Suprapubic skin (tissue), 4 donors: ENCODE results near the gene RAP1A. TPM values are rescaled to one million over a fixed set of nuclear protein-coding genes. Genes with fewer than 3 reads are reported as not detected.
"Not testable (repeated sequence)": the region's sequence is repeated elsewhere in the genome, so short reads cannot be mapped to it uniquely, and the experiment has no call there.

Source experiments
- DNase-seq, 2 donors: peaks; one replicate each; pipeline ENCODE4 v3.0.0-alpha.2; 2019; ENCODE audit warnings: low spot score in 2 of 2
- H3K27ac ChIP-seq: fragments of 200-600 bp; sonication (generic); one replicate; pipeline ENCODE4 v1.5.1; 2019
- H3K27me3 ChIP-seq: fragments of 200-600 bp; sonication (generic); one replicate; pipeline ENCODE4 v1.5.1; 2019
- H3K36me3 ChIP-seq: fragments of 200-600 bp; sonication (generic); one replicate; pipeline ENCODE4 v1.5.1; 2019
- H3K4me1 ChIP-seq: fragments of 200-600 bp; sonication (generic); one replicate; pipeline ENCODE4 v1.5.1; 2019
- H3K4me3 ChIP-seq: fragments of 200-600 bp; sonication (generic); one replicate; pipeline ENCODE4 v1.5.1; 2019; ENCODE audit warnings: mild to moderate bottlenecking
- H3K9me3 ChIP-seq: fragments of 200-600 bp; sonication (generic); one replicate; pipeline ENCODE4 v1.5.1; 2019
- EP300 ChIP-seq: sonication (generic); formaldehyde crosslinking; IDR thresholded peaks from one replicate; pipeline ENCODE4 v1.6.1; 2017; ENCODE audit warnings: antibody characterized with exemption
- POLR2A ChIP-seq, 2 donors: fragments of 450-650 bp; IDR thresholded peaks; one replicate each; pipeline ENCODE4 v1.6.1; 2017; ENCODE audit warnings: antibody characterized with exemption in 2 of 2, mild to moderate bottlenecking in 2 of 2, moderate library complexity in 2 of 2
- POLR2AphosphoS5 ChIP-seq, 3 donors: sonication (generic); formaldehyde crosslinking; IDR thresholded peaks; one replicate each; pipeline ENCODE4 v1.6.1; 2017; ENCODE audit warnings: antibody characterized with exemption in 3 of 3
- WGBS: methylation state at CpG from one replicate; pipeline ENCODE4 v1.1.5; 2018; 5-methylcytosine and 5-hydroxymethylcytosine counted together
- total RNA-seq, 4 donors: library from RNA; depleted of rRNA; stranded (reverse); fragments of >200 nt; gene quantifications; one replicate each; pipeline ENCODE4 v1.1.0, GENCODE V29; 2016
- TF ChIP-seq, protein P1 (sequence below), 2 donors: fragments of 200-600 bp in 1 of 2; fragments of 450-650 bp in 1 of 2; sonication (generic) in 1 of 2; IDR thresholded peaks; one replicate each; pipeline ENCODE4 v1.5.1; 2016 to 2019; ENCODE audit warnings: antibody characterized with exemption in 2 of 2, mild to moderate bottlenecking in 1 of 2, moderate library complexity in 1 of 2

Gene RAP1A
- total RNA-seq, 4 donors from 2014 or later = 31.0 to 38.4 (median 35.3) TPM

DNA sequence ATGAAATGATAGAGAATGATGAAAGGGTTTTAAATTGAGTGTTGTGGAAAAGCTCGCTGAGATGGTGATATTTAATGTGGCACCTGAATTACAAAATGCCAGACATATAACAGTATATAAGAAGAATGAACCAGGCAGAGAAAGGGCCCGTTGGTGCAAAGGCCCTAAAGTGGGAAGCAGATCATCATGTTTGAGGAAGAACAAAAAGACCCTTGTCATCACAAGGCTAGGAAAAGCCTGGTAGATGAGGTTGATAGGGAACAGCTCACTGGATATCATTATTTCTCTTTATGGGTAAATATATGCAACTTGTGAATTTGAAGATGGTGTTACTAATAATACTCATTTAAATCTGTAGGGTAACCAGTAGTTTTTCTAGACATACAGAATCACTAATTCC, 11.0 kb downstream of the RAP1A start:
- Histone ChIP-seq H3K9me3 (no peaks in the 10 kb centered on the region), H3K27ac (no peak overlapping the region), H3K27me3 (no peaks in the 10 kb centered on the region), H3K36me3 (no peaks in the 10 kb centered on the region), H3K4me3 (no peak overlapping the region), H3K4me1 (peaks cover 33% of the 10 kb centered on the region)
- DNase-seq = no peak
- WGBS = 83% methylated on average over 2 of the region's 2 CpGs
- TF ChIP-seq, protein P1, sequence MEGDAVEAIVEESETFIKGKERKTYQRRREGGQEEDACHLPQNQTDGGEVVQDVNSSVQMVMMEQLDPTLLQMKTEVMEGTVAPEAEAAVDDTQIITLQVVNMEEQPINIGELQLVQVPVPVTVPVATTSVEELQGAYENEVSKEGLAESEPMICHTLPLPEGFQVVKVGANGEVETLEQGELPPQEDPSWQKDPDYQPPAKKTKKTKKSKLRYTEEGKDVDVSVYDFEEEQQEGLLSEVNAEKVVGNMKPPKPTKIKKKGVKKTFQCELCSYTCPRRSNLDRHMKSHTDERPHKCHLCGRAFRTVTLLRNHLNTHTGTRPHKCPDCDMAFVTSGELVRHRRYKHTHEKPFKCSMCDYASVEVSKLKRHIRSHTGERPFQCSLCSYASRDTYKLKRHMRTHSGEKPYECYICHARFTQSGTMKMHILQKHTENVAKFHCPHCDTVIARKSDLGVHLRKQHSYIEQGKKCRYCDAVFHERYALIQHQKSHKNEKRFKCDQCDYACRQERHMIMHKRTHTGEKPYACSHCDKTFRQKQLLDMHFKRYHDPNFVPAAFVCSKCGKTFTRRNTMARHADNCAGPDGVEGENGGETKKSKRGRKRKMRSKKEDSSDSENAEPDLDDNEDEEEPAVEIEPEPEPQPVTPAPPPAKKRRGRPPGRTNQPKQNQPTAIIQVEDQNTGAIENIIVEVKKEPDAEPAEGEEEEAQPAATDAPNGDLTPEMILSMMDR (IDR thresholded peaks at IDR 0.05) = no peak
- TF ChIP-seq EP300 (no peak), POLR2AphosphoS5 (IDR thresholded peaks at IDR 0.05) (no peak), POLR2A (IDR thresholded peaks at IDR 0.05) (no peak)

DNA sequence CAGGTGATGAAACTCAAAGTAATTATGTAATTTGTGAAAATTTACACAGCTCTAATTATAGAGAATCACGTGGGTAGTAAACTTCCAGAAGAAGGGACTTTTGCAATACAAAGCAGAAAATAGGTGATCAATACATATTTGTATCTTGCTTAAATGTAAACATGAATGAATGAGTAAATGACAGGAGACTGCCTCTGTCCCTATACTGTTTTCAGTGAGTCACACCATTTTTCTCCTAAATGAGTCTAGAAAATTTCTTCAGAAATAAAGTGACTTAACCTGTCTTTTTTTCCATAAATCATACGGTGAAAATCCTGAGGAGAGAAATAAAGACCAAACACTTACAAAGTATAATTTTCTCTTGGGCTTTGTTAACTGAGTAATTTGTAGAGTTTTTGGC, 11.9 kb downstream of the RAP1A start:
- Histone ChIP-seq H3K4me1 (peaks cover 27% of the 10 kb centered on the region), H3K4me3 (no peak overlapping the region), H3K36me3 (no peaks in the 10 kb centered on the region), H3K27me3 (no peaks in the 10 kb centered on the region), H3K27ac (no peak overlapping the region), H3K9me3 (no peaks in the 10 kb centered on the region)
- no peak for DNase-seq
- TF ChIP-seq POLR2A (IDR thresholded peaks at IDR 0.05) = no peak
- no peak for TF ChIP-seq POLR2AphosphoS5 (IDR thresholded peaks at IDR 0.05)
- TF ChIP-seq, protein P1 (IDR thresholded peaks at IDR 0.05) = no peak
- no peak for TF ChIP-seq EP300
- WGBS = 53% methylated on average over 2 of the region's 2 CpGs

DNA sequence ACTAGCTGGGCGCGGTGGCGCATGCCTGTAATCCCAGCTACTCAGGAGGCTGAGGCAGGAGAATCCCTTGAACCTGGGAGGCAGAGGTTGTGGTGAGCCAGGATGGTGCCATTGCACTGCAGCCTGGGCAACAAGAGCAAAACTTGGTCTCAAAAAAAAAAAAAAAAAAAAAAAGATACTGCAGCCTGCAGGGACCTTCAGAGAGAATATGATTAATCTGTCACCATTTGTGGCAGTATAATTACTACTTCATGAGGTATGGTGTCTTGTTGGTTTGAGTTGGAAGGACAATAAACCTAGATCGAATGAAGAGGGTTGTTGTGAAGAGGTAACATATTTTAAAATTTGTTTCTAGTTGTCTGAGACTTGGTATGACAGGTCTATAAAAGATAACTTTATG, 13.2 kb downstream of the RAP1A start:
- WGBS = 97% methylated on average over 4 of the region's 4 CpGs
- H3K27me3 ChIP-seq, H3K27ac ChIP-seq, H3K4me3 ChIP-seq, DNase-seq, H3K9me3 ChIP-seq, H3K36me3 ChIP-seq: not testable (repeated sequence)
- H3K4me1 ChIP-seq = peaks cover 21% of the 10 kb centered on the region

DNA sequence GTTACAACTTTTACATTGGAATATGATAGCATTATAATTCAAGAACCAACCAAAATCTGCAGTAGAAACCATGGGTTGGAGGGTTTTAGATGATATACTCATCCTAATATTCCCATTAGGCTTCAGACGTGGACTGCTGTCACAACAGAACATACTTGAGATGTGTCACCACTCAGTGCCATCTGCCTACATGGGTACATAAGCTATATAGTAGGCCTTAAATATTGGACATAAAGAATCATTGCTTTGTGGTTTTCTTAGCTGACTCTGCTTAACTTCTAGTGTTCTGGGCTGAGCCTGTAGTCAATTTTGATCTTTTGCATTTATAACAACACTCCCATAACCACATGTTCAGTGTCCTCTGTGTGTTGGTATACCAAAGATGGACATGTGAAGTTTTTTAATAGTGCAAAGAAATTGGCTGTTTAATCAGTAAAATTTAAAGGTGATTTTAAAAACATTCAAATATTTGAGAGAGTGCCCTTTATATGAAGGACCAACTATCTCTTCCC, 14.2 kb downstream of the RAP1A start:
- H3K4me1 ChIP-seq = peaks cover 26% of the 10 kb centered on the region
- H3K27ac ChIP-seq = no peak overlapping the region
- no peaks in the 10 kb centered on the region for H3K9me3 ChIP-seq
- 65% methylated on average over 1 of the region's 1 CpG for WGBS
- no peaks in the 10 kb centered on the region for H3K36me3 ChIP-seq
- no peaks in the 10 kb centered on the region for H3K27me3 ChIP-seq
- TF ChIP-seq EP300 = no peak
- no peak for TF ChIP-seq POLR2AphosphoS5 (IDR thresholded peaks at IDR 0.05)
- TF ChIP-seq, protein P1 (IDR thresholded peaks at IDR 0.05) = no peak
- TF ChIP-seq POLR2A (IDR thresholded peaks at IDR 0.05) = no peak
- no peak overlapping the region for H3K4me3 ChIP-seq
- DNase-seq = no peak

DNA sequence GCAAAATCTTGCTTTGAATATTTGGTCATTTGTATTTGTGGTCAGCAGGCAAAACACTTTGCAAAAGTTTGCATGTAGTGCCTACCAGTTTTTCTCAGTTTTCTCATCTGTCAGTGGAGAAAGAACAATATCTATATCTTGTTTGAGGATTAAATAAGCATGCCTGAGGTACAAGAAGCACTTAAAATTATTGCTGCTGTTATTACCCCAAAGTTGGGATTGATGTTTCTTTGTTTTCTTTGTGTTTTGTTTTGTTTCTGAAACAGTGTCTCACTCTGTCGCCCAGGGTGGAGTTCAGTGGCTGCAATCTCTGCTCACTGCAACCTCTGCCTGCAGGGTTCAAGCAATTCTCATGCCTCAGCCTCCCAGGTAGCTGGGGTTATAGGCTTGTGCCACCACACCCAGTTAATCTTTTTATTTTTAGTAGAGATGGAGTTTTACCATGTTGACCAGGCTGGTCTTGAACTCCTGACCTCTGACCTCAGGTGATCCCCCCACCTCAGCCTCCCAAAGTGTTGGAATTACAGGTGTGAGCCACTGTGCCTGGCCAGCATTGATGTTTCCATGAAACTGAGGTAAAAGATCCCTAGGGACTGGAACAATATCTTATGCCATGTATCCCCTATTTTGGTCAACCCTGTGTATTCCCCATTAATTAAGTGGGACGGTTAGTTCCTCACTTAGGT, 15.9 kb downstream of the RAP1A start:
- no peak for DNase-seq
- Histone ChIP-seq H3K27ac (no peak overlapping the region), H3K4me1 (peaks cover 20% of the 10 kb centered on the region), H3K4me3 (no peak overlapping the region), H3K27me3 (no peaks in the 10 kb centered on the region), H3K36me3 (no peaks in the 10 kb centered on the region), H3K9me3 (no peaks in the 10 kb centered on the region)
- TF ChIP-seq EP300 = no peak
- TF ChIP-seq POLR2AphosphoS5 (IDR thresholded peaks at IDR 0.05) = no peak
- TF ChIP-seq POLR2A (IDR thresholded peaks at IDR 0.05) = no peak
- TF ChIP-seq, protein P1 (IDR thresholded peaks at IDR 0.05) = no peak
- 73% methylated on average over 2 of the region's 2 CpGs for WGBS
